Measurements from ENCODE around the gene TMEM242. TPM values are rescaled to one million over a fixed set of nuclear protein-coding genes. Genes with fewer than 3 reads are reported as not detected.

TMEM242 gene
- total and polyA plus RNA-seq, 2 of the 13 experiments (the other 11 are each of a cell fraction or from before 2014, with no cell fraction given), result 5.6 to 11.1 TPM

- TF ChIP-seq ZNF770 (CRISPR knock-in tag; IDR thresholded peaks at IDR 0.05) (no peak; the same call in 1 of the 2 replicates), BORCS8-MEF2B (CRISPR knock-in tag; IDR thresholded peaks at IDR 0.05) (no peak), E2F1 (CRISPR knock-in tag; IDR thresholded peaks at IDR 0.05) (no peak), ZNF557 (CRISPR knock-in tag; IDR thresholded peaks at IDR 0.05) (no peak), CBFB (CRISPR knock-in tag; IDR thresholded peaks at IDR 0.05) (no peak; the same call in 1 of the 2 replicates), SSRP1 (CRISPR knock-in tag; IDR thresholded peaks at IDR 0.05) (no peak), SNAPC2 (CRISPR knock-in tag; IDR thresholded peaks at IDR 0.05) (0 out of 2 replicates have a peak, but pooled peaks have one; percentile 7), ATF6 (CRISPR knock-in tag; conservative IDR thresholded peaks at IDR 0.05) (no peak), RAD21 (CRISPR knock-in tag; IDR thresholded peaks at IDR 0.05) (no peak; the same call in 1 of the 2 replicates), SAP130 (CRISPR knock-in tag; IDR thresholded peaks at IDR 0.05; ENCODE audit: low read depth) (0 out of 2 replicates have a peak, but pooled peaks have one; percentile 4), FOXC1 (CRISPR knock-in tag; IDR thresholded peaks at IDR 0.05; ENCODE audit: borderline replicate concordance) (no peak), ZFP62 (CRISPR knock-in tag; IDR thresholded peaks at IDR 0.05) (no peak), SOX13 (IDR thresholded peaks at IDR 0.05) (0 out of 2 replicates have a peak, but pooled peaks have one; percentile 30), SOX13 (CRISPR knock-in tag; conservative IDR thresholded peaks at IDR 0.05 in 1 of 2, IDR thresholded peaks at IDR 0.05 in 1 of 2) (no peak), MXI1 (IDR thresholded peaks at IDR 0.05; ENCODE audit: borderline replicate concordance, low read depth, low read length) (no peak), ZNF296 (CRISPR knock-in tag; conservative IDR thresholded peaks at IDR 0.05) (no peak), TAF1 (CRISPR knock-in tag; IDR thresholded peaks at IDR 0.05) (no peak), ZNF138 (CRISPR knock-in tag; IDR thresholded peaks at IDR 0.05; ENCODE audit: low read depth) (no peak), KAT7 (CRISPR knock-in tag; IDR thresholded peaks at IDR 0.05; ENCODE audit: borderline replicate concordance) (no peak), PCBP2 (optimal IDR thresholded peaks at IDR 0.05; ENCODE audit: low read depth, low read length, poor library complexity, severe bottlenecking) (no peak), MED8 (CRISPR knock-in tag; IDR thresholded peaks at IDR 0.05; ENCODE audit: insufficient replicate concordance) (no peak), MAFF (IDR thresholded peaks at IDR 0.05; ENCODE audit: low read depth, low read length) (no peak), ZSCAN25 (CRISPR knock-in tag; IDR thresholded peaks at IDR 0.05) (no peak)
Observed at GRCh38 chr6:157323966-157324300, 614 bp upstream of the TMEM242 start (continued).
